Kidney epithelial cell (primary cell): Measurements from ENCODE around the gene GAREM1. TPM values are rescaled to one million over a fixed set of nuclear protein-coding genes. Genes with fewer than 3 reads are reported as not detected.

Source experiments
- DNase-seq: peaks from one replicate; pipeline ENCODE4 v3.0.0-alpha.2; 2010; ENCODE audit warnings: low read depth
- H3K27me3 ChIP-seq: 2 replicates; pipeline ENCODE4 v1.6.0; 2011; ENCODE audit warnings: low read length; ENCODE audit not compliant: control insufficient read depth, insufficient read depth
- H3K36me3 ChIP-seq: 2 replicates; pipeline ENCODE4 v1.5.1; 2011; ENCODE audit warnings: low read length; ENCODE audit not compliant: control insufficient read depth, insufficient read depth
- H3K4me3 ChIP-seq: 2 replicates; pipeline ENCODE4 v1.5.1; 2011; ENCODE audit warnings: low read depth, mild to moderate bottlenecking, control low read depth, low read length
- CTCF ChIP-seq: IDR thresholded peaks from 2 replicates; pipeline ENCODE4 v1.5.1; 2011; ENCODE audit warnings: mild to moderate bottlenecking, moderate library complexity, low read length, control low read depth, inconsistent platforms; ENCODE audit not compliant: insufficient read depth, poor library complexity, severe bottlenecking
- total RNA-seq: library from RNA; depleted of rRNA; stranded (reverse); fragments of >200 nt; gene quantifications from 2 replicates; pipeline ENCODE4 v1.2.3, GENCODE V29; 2015

The GAREM1 gene
- total RNA-seq, 1 donor from 2014 or later = 2.9 TPM

- no peak overlapping the region for H3K4me3 ChIP-seq
- H3K36me3 ChIP-seq = no peaks in the 10 kb centered on the region
- H3K27me3 ChIP-seq = no peaks in the 10 kb centered on the region
- DNase-seq = no peak
- TF ChIP-seq CTCF = no peak
These were observed 132.9 kb downstream of the GAREM1 start for GRCh38 chr18:32337821-32338220.

- no peaks in the 10 kb centered on the region for H3K36me3 ChIP-seq
- no peak for DNase-seq
- H3K4me3 ChIP-seq = no peak overlapping the region
- TF ChIP-seq CTCF = no peak
- H3K27me3 ChIP-seq = no peaks in the 10 kb centered on the region
These were observed 133.3 kb downstream of the GAREM1 start for GRCh38 chr18:32337347-32337746.

- no peaks in the 10 kb centered on the region for H3K27me3 ChIP-seq
- TF ChIP-seq CTCF = no peak
- no peak overlapping the region for H3K4me3 ChIP-seq
- DNase-seq = no peak
- no peaks in the 10 kb centered on the region for H3K36me3 ChIP-seq
These were observed 135.5 kb downstream of the GAREM1 start for GRCh38 chr18:32335228-32335627.

- no peak for TF ChIP-seq CTCF
- Histone ChIP-seq H3K36me3 (no peaks in the 10 kb centered on the region), H3K27me3 (no peaks in the 10 kb centered on the region), H3K4me3 (no peak overlapping the region)
- DNase-seq = no peak
These were observed 136.9 kb downstream of the GAREM1 start for GRCh38 chr18:32333781-32334180.

GRCh38 chr18:32332708-32333107 lies 138.0 kb downstream of the GAREM1 start:
- no peak for TF ChIP-seq CTCF
- Histone ChIP-seq H3K36me3 (no peaks in the 10 kb centered on the region), H3K27me3 (no peaks in the 10 kb centered on the region), H3K4me3 (no peak overlapping the region)
- no peak for DNase-seq

- H3K4me3 ChIP-seq = no peak overlapping the region
- DNase-seq = no peak
- no peak for TF ChIP-seq CTCF
- H3K36me3 ChIP-seq = no peaks in the 10 kb centered on the region
- H3K27me3 ChIP-seq = no peaks in the 10 kb centered on the region
These were observed 141.7 kb downstream of the GAREM1 start for GRCh38 chr18:32328974-32329373.
